Smooth muscle cell of the pulmonary artery (primary cell): ENCODE data around the gene CROCC. TPM values are rescaled to one million over a fixed set of nuclear protein-coding genes. Genes with fewer than 3 reads are reported as not detected.

Source experiments
- total RNA-seq: library from RNA; depleted of rRNA; stranded (reverse); fragments of >200 nt; gene quantifications from 2 replicates; pipeline ENCODE4 v1.2.3, GENCODE V29; 2014

The CROCC gene, protein sequence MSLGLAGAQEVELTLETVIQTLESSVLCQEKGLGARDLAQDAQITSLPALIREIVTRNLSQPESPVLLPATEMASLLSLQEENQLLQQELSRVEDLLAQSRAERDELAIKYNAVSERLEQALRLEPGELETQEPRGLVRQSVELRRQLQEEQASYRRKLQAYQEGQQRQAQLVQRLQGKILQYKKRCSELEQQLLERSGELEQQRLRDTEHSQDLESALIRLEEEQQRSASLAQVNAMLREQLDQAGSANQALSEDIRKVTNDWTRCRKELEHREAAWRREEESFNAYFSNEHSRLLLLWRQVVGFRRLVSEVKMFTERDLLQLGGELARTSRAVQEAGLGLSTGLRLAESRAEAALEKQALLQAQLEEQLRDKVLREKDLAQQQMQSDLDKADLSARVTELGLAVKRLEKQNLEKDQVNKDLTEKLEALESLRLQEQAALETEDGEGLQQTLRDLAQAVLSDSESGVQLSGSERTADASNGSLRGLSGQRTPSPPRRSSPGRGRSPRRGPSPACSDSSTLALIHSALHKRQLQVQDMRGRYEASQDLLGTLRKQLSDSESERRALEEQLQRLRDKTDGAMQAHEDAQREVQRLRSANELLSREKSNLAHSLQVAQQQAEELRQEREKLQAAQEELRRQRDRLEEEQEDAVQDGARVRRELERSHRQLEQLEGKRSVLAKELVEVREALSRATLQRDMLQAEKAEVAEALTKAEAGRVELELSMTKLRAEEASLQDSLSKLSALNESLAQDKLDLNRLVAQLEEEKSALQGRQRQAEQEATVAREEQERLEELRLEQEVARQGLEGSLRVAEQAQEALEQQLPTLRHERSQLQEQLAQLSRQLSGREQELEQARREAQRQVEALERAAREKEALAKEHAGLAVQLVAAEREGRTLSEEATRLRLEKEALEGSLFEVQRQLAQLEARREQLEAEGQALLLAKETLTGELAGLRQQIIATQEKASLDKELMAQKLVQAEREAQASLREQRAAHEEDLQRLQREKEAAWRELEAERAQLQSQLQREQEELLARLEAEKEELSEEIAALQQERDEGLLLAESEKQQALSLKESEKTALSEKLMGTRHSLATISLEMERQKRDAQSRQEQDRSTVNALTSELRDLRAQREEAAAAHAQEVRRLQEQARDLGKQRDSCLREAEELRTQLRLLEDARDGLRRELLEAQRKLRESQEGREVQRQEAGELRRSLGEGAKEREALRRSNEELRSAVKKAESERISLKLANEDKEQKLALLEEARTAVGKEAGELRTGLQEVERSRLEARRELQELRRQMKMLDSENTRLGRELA (N-terminal part only)
- total RNA-seq, result 14.0 and 15.7 TPM in 2 replicates

DNA sequence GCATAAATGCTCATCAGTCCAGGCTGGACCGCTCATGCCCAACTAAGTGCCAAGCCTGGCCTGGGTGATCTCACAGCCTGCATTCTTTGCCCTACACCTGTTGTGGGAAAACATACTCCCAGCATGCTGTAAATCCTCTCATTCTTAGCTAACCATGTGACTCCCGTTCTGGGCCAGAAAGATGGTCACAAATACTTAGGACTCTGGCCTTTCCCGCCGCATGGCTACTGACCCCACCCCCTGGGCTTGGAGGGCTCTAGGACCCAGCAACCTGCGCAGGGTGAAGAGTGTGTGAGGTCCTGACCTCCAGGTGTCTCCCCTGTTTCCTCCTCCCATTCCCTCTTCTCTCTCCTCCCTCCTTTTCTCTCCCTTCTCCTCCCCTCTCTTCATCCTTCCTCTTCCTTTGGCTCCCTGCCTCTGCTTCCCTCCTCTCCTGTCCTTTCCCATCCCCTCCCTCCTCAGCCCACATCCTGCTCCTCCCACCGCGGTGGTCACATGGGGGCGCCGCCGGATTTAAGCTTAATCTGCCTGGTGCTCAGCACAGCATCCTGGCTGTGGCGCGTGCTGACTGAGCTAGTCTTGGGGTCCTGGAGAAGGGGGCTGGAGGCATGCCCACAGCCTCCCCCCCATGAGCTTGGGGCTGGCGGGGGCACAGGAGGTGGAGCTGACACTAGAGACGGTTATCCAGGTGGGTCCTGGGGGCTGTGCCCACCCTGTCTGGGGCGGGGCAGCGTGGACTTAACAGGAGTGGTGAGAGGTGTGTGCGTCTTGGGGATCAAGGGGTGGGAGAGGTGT lies at the start of gene CROCC:
TSS of gene CROCC (plus strand) at position 541 of the 795 bp plus-strand sequence. CDS start at position 629, 88 bp downstream.

DNA sequence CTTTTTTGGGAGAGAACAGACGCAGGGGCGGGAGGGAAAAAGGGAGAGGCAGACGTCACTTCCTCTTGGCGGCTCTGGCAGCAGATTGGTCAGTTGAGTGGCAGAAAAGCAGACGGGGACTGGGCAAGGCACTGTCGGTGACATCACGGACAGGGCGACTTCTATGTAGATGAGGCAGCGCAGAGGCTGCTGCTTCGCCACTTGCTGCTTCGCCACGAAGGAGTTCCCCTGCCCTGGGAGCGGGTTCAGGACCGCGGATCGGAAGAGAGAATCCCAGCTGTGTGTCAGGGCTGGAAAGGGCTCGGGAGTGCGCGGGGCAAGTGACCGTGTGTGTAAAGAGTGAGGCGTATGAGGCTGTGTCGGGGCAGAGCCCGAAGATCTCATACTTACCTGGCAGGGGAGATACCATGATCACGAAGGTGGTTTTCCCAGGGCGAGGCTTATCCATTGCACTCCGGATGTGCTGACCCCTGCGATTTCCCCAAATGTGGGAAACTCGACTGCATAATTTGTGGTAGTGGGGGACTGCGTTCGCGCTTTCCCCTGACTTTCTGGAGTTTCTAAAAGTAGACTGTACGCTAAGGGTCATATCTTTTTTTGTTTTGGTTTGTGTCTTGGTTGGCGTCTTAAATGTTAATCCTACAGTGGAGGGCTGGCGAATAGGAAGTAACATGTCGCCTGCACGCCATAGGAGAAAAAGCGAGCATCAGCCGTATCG lies 26.0 kb upstream of the CROCC start, which contains the start of gene RNU1-2:
TSS of gene RNU1-2 (plus strand) at position 383 of the 718 bp plus-strand sequence.

DNA sequence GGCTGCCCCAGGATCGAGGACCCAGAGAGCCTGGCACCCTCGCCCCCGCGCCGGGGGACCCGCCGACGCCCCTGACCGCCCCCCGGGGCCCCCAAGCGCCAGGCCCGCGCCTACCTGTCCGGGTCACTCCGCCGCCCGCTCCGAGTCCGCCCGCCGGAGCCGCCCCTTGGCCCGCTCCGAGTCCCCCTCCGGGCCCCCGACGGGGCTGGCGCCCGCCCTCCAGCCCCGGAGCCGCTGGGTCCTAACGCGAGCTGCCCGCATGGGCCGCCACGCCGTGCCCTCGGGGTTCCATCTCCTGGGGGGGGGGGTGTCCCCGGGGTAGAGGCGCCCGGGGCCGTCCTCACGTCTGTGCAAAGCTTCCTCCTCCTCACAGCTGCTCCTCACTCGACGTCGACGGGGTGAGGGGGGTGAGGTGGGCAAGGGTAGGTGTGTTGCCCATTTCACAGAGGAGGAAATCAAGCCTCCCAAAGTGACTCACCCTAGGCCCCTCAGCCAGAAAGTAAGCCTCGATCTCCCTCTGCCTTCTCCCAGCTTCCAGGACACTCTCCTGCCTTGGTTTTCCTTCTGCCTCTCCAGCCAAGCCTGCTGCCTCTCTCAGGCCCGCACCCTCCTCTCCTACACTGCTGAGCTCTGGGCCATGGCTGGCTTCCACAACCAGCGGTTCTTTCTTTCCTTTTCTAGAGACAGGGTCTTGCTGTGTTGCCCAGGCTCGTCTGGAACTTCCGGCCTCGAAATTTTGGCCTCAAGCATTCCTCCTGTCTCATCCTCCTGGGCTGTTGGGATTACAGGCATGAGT lies 58.9 kb downstream of the CROCC start, which contains the start of gene MFAP2:
TSS of gene MFAP2 (minus strand) at position 148 of the 796 bp plus-strand sequence. CDS start 2,347 bp downstream, outside the sequence.

DNA sequence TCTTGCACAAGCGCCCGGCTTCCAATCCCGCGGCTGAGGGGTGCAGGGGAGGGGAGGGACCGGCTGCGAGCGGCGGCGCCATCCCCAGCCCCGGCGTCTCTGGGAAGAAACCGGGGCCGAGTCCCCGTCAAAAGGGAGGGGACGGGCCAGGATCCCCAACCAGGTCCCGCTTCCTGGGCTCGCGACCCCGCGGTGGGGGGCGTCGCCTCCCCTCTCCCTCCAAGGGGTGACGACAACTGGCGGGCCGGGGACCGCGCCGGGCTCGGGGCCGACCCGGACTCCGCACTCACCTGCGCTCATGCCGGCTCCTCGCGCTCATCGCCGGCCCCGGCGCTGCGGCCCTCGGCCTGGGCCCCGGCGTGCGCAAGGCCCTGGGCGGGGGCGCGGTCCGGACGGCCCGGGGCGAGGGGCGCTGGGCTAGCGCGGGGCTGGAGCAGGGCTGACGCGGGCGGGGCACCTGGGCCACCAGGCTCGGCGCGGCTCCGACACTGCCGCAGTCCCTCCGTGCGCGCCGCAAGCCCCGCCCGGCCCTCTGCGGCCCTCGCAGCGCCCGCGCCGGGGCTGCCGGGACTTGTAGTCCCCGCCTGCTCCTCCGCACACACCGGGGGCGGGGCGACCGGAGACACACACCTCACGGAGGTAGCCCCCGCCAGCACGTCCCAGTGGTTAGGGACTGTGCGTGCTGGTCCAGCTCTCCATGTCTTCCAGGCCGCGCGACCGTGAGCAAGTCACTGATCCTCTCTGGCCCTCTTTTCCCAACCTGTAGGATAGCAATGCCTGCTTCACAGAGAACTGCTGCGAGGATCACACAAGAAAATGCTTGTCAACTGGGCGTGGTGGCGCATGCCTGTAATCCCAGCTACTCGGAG lies 89.9 kb downstream of the CROCC start, which contains the start of gene ATP13A2:
TSS of gene ATP13A2 (minus strand) at position 490 of the 869 bp plus-strand sequence. CDS start at position 300, 190 bp downstream.

Other genes starting within 250 kb of the CROCC start
- gene RNU1-4, start 181.4 kb upstream of the CROCC start, total RNA-seq, result under 0.01 TPM in 2 replicates
- under 0.01 TPM in 2 replicates for gene RNU1-2, start 26.0 kb upstream of the CROCC start, total RNA-seq
- gene MFAP2, start 58.7 kb downstream of the CROCC start, total RNA-seq, result 13.0 and 39.9 TPM in 2 replicates
- gene ATP13A2, start 90.0 kb downstream of the CROCC start, total RNA-seq, result 38.5 and 66.8 TPM in 2 replicates
- 91.4 and 101 TPM in 2 replicates for gene SDHB, start 132.1 kb downstream of the CROCC start, total RNA-seq
- 0.39 and 0.53 TPM in 2 replicates for gene PADI2, start 197.5 kb downstream of the CROCC start, total RNA-seq